Renal cortex interstitium (tissue), 11 donors: ENCODE measurements around the gene CMSS1. TPM values are rescaled to one million over a fixed set of nuclear protein-coding genes. Genes with fewer than 3 reads are reported as not detected.

Experiments
- DNase-seq, 11 donors: peaks; one replicate each; pipeline ENCODE4 v3.0.0-alpha.2; 2013; ENCODE audit warnings: low read depth in 9 of 11, low spot score in 4 of 11; ENCODE audit errors: extremely low read depth in 1 of 11
- polyA plus RNA-seq, 3 donors: library from polyadenylated mRNA; unstranded; fragments of 120-200 nt; gene quantifications; one replicate each; pipeline ENCODE4 v1.2.1, GENCODE V29; 2013; ENCODE audit not compliant: insufficient read length in 3 of 3

The CMSS1 gene
- polyA plus RNA-seq, 3 donors, result 43.2 to 47.4 (median 44.5) TPM

GRCh38 chr3:100001083-100001482 is 183.4 kb downstream of the CMSS1 start:
- DNase-seq, result no peak

GRCh38 chr3:100001526-100002270 is 184.0 kb downstream of the CMSS1 start:
- no peak for DNase-seq

GRCh38 chr3:100002599-100003350 is 185.1 kb downstream of the CMSS1 start:
- no peak for DNase-seq

GRCh38 chr3:100003609-100004503 is 186.2 kb downstream of the CMSS1 start:
- DNase-seq, result no peak

GRCh38 chr3:100004931-100005330 is 187.3 kb downstream of the CMSS1 start:
- DNase-seq, result no peak

GRCh38 chr3:100005665-100006393 is 188.2 kb downstream of the CMSS1 start:
- no peak for DNase-seq

GRCh38 chr3:100006570-100007271 is 189.1 kb downstream of the CMSS1 start:
- DNase-seq, result no peak

- DNase-seq, result no peak
These were observed 189.7 kb downstream of the CMSS1 start for GRCh38 chr3:100007313-100007712.

- no peak for DNase-seq
These were observed 190.5 kb downstream of the CMSS1 start for GRCh38 chr3:100008081-100008698.

GRCh38 chr3:100009276-100010086 is 191.8 kb downstream of the CMSS1 start:
- DNase-seq, result no peak

- DNase-seq, result no peak
These were observed 192.4 kb downstream of the CMSS1 start for GRCh38 chr3:100010087-100010417.

GRCh38 chr3:100018806-100019205 is 201.1 kb downstream of the CMSS1 start:
- DNase-seq, result no peak

- no peak for DNase-seq
These were observed 202.1 kb downstream of the CMSS1 start for GRCh38 chr3:100019719-100020118.

GRCh38 chr3:100020876-100021644 is 203.4 kb downstream of the CMSS1 start:
- DNase-seq, result no peak

- DNase-seq, result no peak
These were observed 204.8 kb downstream of the CMSS1 start for GRCh38 chr3:100022506-100022905.

GRCh38 chr3:100023150-100023549 is 205.5 kb downstream of the CMSS1 start:
- DNase-seq, result no peak

- no peak for DNase-seq
These were observed 205.9 kb downstream of the CMSS1 start for GRCh38 chr3:100023595-100023994.
